Measurements from ENCODE around the gene SLC26A5. TPM values are rescaled to one million over a fixed set of nuclear protein-coding genes. Genes with fewer than 3 reads are reported as not detected.

The SLC26A5 gene
- total and polyA plus RNA-seq, 2 donors (not counting 1 experiment from before 2014, with no cell fraction given), result not detected

GRCh38 chr7:103396471-103396870, 49.5 kb downstream of the SLC26A5 start:
- Histone ChIP-seq H3K36me3 (ENCODE audit: control insufficient read depth, insufficient read depth, low read length) (no peaks in the 10 kb centered on the region), H3K27me3 (ENCODE audit: control insufficient read depth, insufficient read depth, low read length) (no peaks in the 10 kb centered on the region), H3K9ac (ENCODE audit: insufficient read depth, low read length) (no peak overlapping the region), H3K4me2 (ENCODE audit: extremely low read depth, insufficient read depth, low read length) (no peak overlapping the region), H3K4me1 (ENCODE audit: control insufficient read depth, extremely low read depth, insufficient read depth, low read length) (no peaks in the 10 kb centered on the region), H2AFZ (ENCODE audit: low read length) (no peak overlapping the region), H4K20me1 (ENCODE audit: control insufficient read depth, extremely low read depth, insufficient read depth, low read length) (no peaks in the 10 kb centered on the region), H3K4me3 (replicated peaks in 1 of 4; ENCODE audit: control extremely low read depth in 1 of 4, insufficient read depth in 1 of 4, low read depth in 3 of 4, low read length in 4 of 4) (no peak overlapping the region), H3K79me2 (ENCODE audit: control insufficient read depth, insufficient read depth, low read length) (no peaks in the 10 kb centered on the region), H3K9me3 (ENCODE audit: control insufficient read depth, insufficient read depth, low read depth, low read length) (no peaks in the 10 kb centered on the region), H3K27ac (ENCODE audit: insufficient read depth, low read length) (no peak overlapping the region)
- no peak for TF ChIP-seq CTCF (conservative IDR thresholded peaks at IDR 0.05 in 1 of 2, IDR thresholded peaks at IDR 0.05 in 1 of 2; ENCODE audit: low read depth in 1 of 2, low read length in 2 of 2)
- TF ChIP-seq EZH2 (IDR thresholded peaks at IDR 0.05; ENCODE audit: low read length, missing control alignments), result no peak
- DNase-seq (ENCODE audit: low read depth in 2 of 2), result no peak

DNA sequence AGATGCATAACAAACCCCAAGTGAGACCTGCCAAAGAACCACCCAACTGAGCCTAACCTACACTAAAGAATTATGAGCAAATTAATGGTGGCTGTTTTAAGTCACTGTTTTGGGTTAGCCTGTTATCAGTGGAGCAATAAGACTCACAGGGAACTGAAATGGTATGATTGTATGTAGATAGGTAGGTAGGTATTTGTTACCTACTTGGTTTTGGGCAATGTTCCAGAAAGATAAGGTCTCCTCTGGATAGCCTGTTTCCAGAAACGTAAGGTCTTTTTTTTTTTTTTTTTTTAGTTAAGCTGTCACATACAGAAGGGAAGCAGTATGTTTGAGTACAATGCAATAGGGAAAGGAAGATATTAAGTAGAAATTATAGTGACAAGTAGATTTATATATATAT, 50.9 kb downstream of the SLC26A5 start:
- Histone ChIP-seq H3K9me3 (ENCODE audit: control insufficient read depth, insufficient read depth, low read depth, low read length) (no peaks in the 10 kb centered on the region), H2AFZ (ENCODE audit: low read length) (no peak overlapping the region), H3K4me2 (ENCODE audit: extremely low read depth, insufficient read depth, low read length) (no peak overlapping the region), H3K36me3 (ENCODE audit: control insufficient read depth, insufficient read depth, low read length) (no peaks in the 10 kb centered on the region), H3K9ac (ENCODE audit: insufficient read depth, low read length) (no peak overlapping the region), H3K79me2 (ENCODE audit: control insufficient read depth, insufficient read depth, low read length) (no peaks in the 10 kb centered on the region), H4K20me1 (ENCODE audit: control insufficient read depth, extremely low read depth, insufficient read depth, low read length) (no peaks in the 10 kb centered on the region), H3K27me3 (ENCODE audit: control insufficient read depth, insufficient read depth, low read length) (no peaks in the 10 kb centered on the region), H3K4me1 (ENCODE audit: control insufficient read depth, extremely low read depth, insufficient read depth, low read length) (no peaks in the 10 kb centered on the region), H3K27ac (ENCODE audit: insufficient read depth, low read length) (no peak overlapping the region), H3K4me3 (replicated peaks in 1 of 4; ENCODE audit: control extremely low read depth in 1 of 4, insufficient read depth in 1 of 4, low read depth in 3 of 4, low read length in 4 of 4) (no peak overlapping the region)
- no peak for TF ChIP-seq CTCF (conservative IDR thresholded peaks at IDR 0.05 in 1 of 2, IDR thresholded peaks at IDR 0.05 in 1 of 2; ENCODE audit: low read depth in 1 of 2, low read length in 2 of 2)
- TF ChIP-seq EZH2 (IDR thresholded peaks at IDR 0.05; ENCODE audit: low read length, missing control alignments), result no peak
- DNase-seq (ENCODE audit: low read depth in 2 of 2), result no peak

GRCh38 chr7:103394566-103394965, 51.4 kb downstream of the SLC26A5 start:
- H3K36me3 ChIP-seq (ENCODE audit: control insufficient read depth, insufficient read depth, low read length), result no peaks in the 10 kb centered on the region
- H3K4me1 ChIP-seq (ENCODE audit: control insufficient read depth, extremely low read depth, insufficient read depth, low read length), result no peaks in the 10 kb centered on the region
- H3K9ac ChIP-seq (ENCODE audit: insufficient read depth, low read length), result no peak overlapping the region
- TF ChIP-seq EZH2 (IDR thresholded peaks at IDR 0.05; ENCODE audit: low read length, missing control alignments) (no peak), CTCF (conservative IDR thresholded peaks at IDR 0.05 in 1 of 2, IDR thresholded peaks at IDR 0.05 in 1 of 2; ENCODE audit: low read depth in 1 of 2, low read length in 2 of 2) (no peak)
- H2AFZ ChIP-seq (ENCODE audit: low read length), result no peak overlapping the region
- H3K9me3 ChIP-seq (ENCODE audit: control insufficient read depth, insufficient read depth, low read depth, low read length), result no peaks in the 10 kb centered on the region
- no peak overlapping the region for H3K4me2 ChIP-seq (ENCODE audit: extremely low read depth, insufficient read depth, low read length)
- H3K27me3 ChIP-seq (ENCODE audit: control insufficient read depth, insufficient read depth, low read length), result no peaks in the 10 kb centered on the region
- H3K79me2 ChIP-seq (ENCODE audit: control insufficient read depth, insufficient read depth, low read length), result no peaks in the 10 kb centered on the region
- no peak overlapping the region for H3K4me3 ChIP-seq (replicated peaks in 1 of 4; ENCODE audit: control extremely low read depth in 1 of 4, insufficient read depth in 1 of 4, low read depth in 3 of 4, low read length in 4 of 4)
- no peak for DNase-seq (ENCODE audit: low read depth in 2 of 2)
- no peaks in the 10 kb centered on the region for H4K20me1 ChIP-seq (ENCODE audit: control insufficient read depth, extremely low read depth, insufficient read depth, low read length)
- no peak overlapping the region for H3K27ac ChIP-seq (ENCODE audit: insufficient read depth, low read length)

Data from fibroblast of lung (primary cell).